GM18507 (cell line): Measurements from ENCODE around the gene VAV3.
"Not testable (repeated sequence)": the region's sequence is repeated elsewhere in the genome, so short reads cannot be mapped to it uniquely, and the experiment has no call there.

Experiments
- DNase-seq: peaks from one replicate; pipeline ENCODE4 v3.0.0; 2011; ENCODE audit warnings: low read depth; ENCODE audit not compliant: insufficient read length; ENCODE audit errors: extremely low spot score
- FAIRE-seq: peaks from 2 replicates; lab custom pipeline; 2011; peaks lifted over from hg19 to GRCh38; lab: Jason Lieb, UNC

VAV3 gene

DNA sequence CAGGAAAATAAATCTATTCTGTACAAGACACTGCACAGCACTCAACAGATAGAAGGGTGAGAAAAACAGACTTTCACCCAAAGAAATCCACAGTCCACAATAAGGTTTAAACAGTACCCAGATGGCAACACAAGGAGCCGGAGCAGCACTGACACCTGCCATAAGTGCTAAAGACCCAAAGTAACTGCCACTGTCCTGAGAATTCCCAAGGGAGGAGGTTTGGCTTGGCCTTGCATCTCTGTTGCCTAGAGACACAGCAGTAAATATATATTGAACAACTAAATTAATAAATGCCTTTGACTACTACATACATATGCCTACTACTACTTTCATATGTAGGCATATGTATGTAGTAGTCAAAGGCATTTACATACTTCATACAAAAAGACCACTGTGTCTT is 68.0 kb downstream of the VAV3 start:
- DNase-seq, result no peak
- FAIRE-seq, result no peak

GRCh38 chr1:107896401-107896800 is 68.6 kb downstream of the VAV3 start:
- no peak for FAIRE-seq
- no peak for DNase-seq

GRCh38 chr1:107895403-107896191 is 69.4 kb downstream of the VAV3 start:
- FAIRE-seq, result no peak
- no peak for DNase-seq

- DNase-seq (no peak), FAIRE-seq (no peak)
Observed at GRCh38 chr1:107894605-107895004, 70.4 kb downstream of the VAV3 start.

- not testable (repeated sequence) for DNase-seq, FAIRE-seq
Observed at GRCh38 chr1:107893350-107893749, 71.6 kb downstream of the VAV3 start.

- no peak for DNase-seq
- FAIRE-seq, result no peak
Observed at GRCh38 chr1:107889524-107889923, 75.5 kb downstream of the VAV3 start.

- no peak for FAIRE-seq
- no peak for DNase-seq
Observed at GRCh38 chr1:107883562-107883961, 81.4 kb downstream of the VAV3 start.

DNA sequence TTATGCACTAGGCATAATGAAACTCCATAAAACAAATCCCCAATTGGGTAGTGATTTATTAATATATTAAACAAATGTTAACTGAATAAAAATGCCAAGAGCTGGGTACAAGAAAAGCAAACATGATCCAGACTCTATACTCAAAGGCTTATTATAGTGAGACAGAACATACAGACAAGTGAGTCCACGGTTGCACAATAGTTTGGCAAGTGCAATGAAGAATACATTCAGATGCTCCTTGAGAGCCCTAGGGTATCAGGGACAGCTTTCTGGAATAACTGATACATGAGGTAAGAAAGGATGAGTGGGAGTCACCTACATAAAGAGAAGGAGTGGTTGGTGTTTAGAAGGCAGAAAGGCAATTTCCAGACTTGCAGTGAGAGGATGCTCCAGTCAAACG is 85.1 kb downstream of the VAV3 start:
- FAIRE-seq, result no peak
- DNase-seq, result no peak

DNA sequence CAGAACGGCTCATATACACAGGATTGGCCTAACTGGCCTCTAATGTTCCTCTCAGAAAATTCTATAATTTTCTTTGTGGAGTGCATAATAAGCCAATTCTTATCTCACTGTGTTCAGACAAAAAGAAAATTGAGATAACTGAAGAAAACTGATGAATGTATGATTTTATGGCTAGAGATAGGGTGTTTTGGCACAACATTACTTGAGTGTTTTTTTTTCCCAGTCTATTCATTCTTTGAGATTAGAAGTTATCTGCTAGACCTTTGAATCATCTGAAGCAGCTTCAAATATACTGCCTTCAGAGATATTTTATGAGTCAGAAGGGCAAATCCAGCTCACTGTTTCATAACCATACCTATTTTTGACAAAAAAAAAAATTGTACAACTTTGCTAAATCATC is 85.6 kb downstream of the VAV3 start:
- no peak for FAIRE-seq
- no peak for DNase-seq

- FAIRE-seq (no peak), DNase-seq (no peak)
Observed at GRCh38 chr1:107877745-107878144, 87.2 kb downstream of the VAV3 start.

DNA sequence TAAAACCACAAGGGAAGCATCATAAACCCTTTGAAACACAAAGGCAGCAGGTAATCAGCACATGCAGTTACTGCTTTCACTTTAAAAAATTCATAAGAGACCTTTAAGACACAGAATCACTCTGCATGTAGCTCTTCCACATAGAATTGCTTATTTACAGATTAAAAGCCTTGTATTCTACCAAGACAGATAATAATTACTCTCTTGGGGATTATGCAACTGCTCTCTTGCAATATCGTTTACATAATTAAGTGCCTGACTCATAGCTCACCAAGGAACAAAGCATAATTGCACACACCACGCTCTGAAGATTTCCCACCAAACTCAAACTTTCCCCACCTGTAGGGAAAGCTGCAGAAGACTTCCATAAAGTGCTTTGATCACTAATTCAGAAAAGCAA is 87.9 kb downstream of the VAV3 start:
- no peak for DNase-seq
- no peak for FAIRE-seq

- no peak for DNase-seq
- no peak for FAIRE-seq
Observed at GRCh38 chr1:107875689-107876088, 89.3 kb downstream of the VAV3 start.

DNA sequence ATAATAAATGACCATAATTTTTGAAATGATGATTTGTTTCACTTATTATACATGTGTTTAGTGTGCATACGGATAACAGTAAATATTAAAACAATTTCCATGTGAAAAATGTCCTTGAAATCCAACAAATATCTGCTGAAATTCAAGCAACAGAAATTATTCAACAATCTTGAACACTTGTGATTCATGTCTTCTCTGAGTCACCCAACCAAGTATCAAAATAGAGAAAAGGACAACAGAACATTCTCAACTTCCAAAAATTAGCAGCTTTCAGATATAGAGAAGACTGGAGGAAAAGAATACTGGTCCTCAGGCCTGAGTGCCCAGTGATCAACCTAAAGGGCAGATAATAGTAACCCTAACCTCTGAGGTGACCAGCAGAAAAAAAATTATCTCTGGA is 90.8 kb downstream of the VAV3 start:
- DNase-seq (no peak), FAIRE-seq (no peak)

DNA sequence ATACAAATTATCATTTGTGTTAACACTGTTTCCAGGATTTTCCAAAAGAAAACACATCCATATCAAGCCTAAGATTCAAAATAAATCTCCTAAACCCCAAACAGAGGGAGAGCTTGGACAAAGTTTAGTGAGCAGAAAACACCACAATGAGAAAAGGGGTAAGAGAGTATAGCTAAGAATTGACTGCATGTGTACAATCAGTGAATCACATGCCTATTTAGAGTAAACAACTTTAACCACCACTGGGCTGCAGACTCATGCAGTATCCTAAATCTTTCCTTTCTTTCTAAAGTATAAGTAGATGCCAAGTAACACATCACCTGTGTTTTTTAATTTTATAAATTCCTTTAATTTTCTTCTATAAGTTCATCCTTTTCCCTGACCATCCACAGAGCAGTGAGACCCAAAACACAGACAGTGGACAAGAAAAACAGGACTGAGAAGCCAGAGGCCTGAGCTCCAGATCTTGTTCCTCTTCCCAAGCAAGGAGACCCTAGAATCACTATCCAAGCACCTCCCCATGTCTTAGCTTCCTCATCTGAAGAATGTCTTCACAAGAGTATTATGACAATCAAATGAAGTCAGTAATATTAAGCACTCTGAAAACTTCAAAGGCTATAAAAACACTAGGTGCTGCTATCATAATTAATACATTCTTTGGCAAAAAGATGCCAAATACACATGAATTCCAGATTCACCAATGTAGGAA is 93.1 kb downstream of the VAV3 start:
- DNase-seq (no peak), FAIRE-seq (no peak)

GRCh38 chr1:107871259-107871658 is 93.7 kb downstream of the VAV3 start:
- DNase-seq, result no peak
- no peak for FAIRE-seq

DNA sequence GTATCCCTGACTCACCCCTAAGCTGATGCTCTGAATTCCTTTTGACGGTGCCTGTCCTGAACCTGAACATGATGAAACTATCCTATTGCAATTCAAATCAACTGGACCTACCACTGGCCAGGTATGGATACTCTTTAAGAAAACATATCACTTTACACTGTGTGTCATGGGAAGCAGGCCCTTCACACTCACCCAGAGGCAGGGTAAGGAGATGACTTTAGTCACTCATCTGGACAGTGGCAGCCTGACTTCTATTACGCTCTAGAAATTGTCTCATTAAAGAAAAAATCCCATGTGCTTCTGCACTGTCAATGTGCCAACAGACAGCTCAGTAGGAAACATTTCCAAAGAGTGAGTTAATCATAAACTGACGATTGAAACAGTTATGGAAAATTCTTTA is 94.3 kb downstream of the VAV3 start:
- FAIRE-seq (no peak), DNase-seq (no peak)

GRCh38 chr1:107867897-107868296 is 97.1 kb downstream of the VAV3 start:
- no peak for DNase-seq
- FAIRE-seq, result no peak

DNA sequence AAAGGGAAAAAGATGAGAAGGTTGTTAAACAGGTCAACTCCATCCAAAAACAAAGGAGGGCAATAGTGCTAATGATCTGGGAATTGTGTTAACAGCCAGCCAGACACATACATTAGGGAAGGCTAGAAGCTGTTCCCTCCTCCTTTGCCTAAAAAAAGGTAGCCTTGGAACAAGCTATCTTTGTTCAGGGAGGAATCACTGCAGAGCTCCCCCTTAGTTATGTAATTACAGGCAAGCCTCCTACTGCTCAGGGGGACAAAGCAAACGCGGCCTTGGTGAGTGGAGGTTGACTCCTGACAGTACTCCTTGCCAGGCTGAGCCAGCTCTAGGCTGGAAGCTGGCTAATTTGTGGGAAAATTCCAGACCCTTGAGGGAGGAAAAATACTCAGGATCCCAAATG is 97.6 kb downstream of the VAV3 start:
- no peak for DNase-seq
- FAIRE-seq, result no peak

GRCh38 chr1:107866870-107867269 is 98.1 kb downstream of the VAV3 start:
- no peak for FAIRE-seq
- DNase-seq, result no peak

DNA sequence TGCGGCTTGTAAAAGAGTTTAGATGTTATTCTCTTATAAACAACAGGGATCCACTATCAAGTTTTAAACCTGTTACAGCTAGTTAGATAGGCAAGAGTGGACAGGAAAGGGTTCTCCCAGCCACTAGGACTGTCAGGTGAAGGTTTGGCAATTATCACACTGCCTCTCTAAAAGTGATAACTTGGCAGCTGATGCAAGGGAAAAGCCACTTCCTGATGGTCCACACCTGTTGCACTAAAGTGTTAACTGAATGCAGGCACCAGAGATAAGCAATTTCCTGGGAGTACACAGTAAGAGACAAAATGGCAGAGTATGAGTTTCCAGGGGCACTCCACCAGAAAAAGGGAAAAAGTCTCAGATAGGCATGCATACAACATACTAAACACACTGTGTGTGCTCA is 99.4 kb downstream of the VAV3 start:
- no peak for FAIRE-seq
- no peak for DNase-seq

- DNase-seq (no peak), FAIRE-seq (no peak)
Observed at GRCh38 chr1:107863342-107863741, 101.6 kb downstream of the VAV3 start.
